PFSK-1 (cell line): Measurements from ENCODE around the gene GTSF1L.

Experiments
- FOXP2 ChIP-seq: optimal IDR thresholded peaks from 2 replicates; pipeline ENCODE3; 2011; ENCODE audit warnings: borderline replicate concordance, control low read depth, inconsistent platforms; ENCODE audit not compliant: insufficient read depth; ENCODE audit errors: extremely low read length, extremely low read depth
- POLR2AphosphoS5 ChIP-seq: IDR thresholded peaks from 2 replicates; pipeline ENCODE4 v1.6.1; 2012; ENCODE audit warnings: low read depth, mild to moderate bottlenecking, control low read depth, low read length, moderate library complexity
- SIN3A ChIP-seq: IDR thresholded peaks from 2 replicates; pipeline ENCODE4 v1.6.1; 2012; ENCODE audit warnings: mild to moderate bottlenecking, low read length, moderate library complexity, borderline replicate concordance; ENCODE audit not compliant: insufficient read depth
- TAF1 ChIP-seq: IDR thresholded peaks from 2 replicates; pipeline ENCODE4 v1.6.1; 2012; ENCODE audit warnings: low read length, control low read depth, borderline replicate concordance; ENCODE audit not compliant: insufficient read depth
- TF ChIP-seq, protein P1 (sequence below), 2 experiments: IDR thresholded peaks; 2 replicates each; pipeline versions ENCODE4 v1.6.1 to v1.8.0; 2011 to 2012; ENCODE audit warnings: low read depth in 2 of 2, low read length in 2 of 2, control low read depth in 1 of 2, inconsistent platforms in 1 of 2, mild to moderate bottlenecking in 1 of 2, moderate library complexity in 1 of 2; ENCODE audit not compliant: insufficient read depth in 1 of 2

Gene GTSF1L

GRCh38 chr20:43752561-43753301, 25.9 kb upstream of the GTSF1L start:
- TF ChIP-seq POLR2AphosphoS5, result no peak
- TF ChIP-seq, protein P1, sequence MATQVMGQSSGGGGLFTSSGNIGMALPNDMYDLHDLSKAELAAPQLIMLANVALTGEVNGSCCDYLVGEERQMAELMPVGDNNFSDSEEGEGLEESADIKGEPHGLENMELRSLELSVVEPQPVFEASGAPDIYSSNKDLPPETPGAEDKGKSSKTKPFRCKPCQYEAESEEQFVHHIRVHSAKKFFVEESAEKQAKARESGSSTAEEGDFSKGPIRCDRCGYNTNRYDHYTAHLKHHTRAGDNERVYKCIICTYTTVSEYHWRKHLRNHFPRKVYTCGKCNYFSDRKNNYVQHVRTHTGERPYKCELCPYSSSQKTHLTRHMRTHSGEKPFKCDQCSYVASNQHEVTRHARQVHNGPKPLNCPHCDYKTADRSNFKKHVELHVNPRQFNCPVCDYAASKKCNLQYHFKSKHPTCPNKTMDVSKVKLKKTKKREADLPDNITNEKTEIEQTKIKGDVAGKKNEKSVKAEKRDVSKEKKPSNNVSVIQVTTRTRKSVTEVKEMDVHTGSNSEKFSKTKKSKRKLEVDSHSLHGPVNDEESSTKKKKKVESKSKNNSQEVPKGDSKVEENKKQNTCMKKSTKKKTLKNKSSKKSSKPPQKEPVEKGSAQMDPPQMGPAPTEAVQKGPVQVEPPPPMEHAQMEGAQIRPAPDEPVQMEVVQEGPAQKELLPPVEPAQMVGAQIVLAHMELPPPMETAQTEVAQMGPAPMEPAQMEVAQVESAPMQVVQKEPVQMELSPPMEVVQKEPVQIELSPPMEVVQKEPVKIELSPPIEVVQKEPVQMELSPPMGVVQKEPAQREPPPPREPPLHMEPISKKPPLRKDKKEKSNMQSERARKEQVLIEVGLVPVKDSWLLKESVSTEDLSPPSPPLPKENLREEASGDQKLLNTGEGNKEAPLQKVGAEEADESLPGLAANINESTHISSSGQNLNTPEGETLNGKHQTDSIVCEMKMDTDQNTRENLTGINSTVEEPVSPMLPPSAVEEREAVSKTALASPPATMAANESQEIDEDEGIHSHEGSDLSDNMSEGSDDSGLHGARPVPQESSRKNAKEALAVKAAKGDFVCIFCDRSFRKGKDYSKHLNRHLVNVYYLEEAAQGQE (IDR thresholded peaks at IDR 0.05; ENCODE audit: insufficient read depth in 1 of 2, low read depth in 2 of 2, low read length in 2 of 2), result no peak
- no peak for TF ChIP-seq FOXP2
- no peak for TF ChIP-seq SIN3A
- TF ChIP-seq TAF1, result no peak

DNA sequence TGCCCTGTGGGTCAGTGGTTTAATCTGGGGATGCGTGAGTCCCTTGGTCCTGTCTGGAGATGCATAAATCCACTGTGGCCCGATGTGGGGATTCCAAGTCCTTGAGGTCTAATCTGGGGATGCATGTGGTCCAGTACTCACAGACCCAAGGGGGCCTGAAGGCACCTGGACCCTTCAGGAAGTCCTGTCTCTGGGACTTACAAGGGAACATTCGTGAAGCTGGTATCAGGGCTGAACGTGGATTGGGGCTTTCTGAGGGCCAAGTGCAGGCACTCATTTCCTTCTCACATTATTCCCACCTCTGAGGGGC, 25.2 kb upstream of the GTSF1L start:
- TF ChIP-seq SIN3A, result no peak
- TF ChIP-seq, protein P1 (IDR thresholded peaks at IDR 0.05; ENCODE audit: insufficient read depth in 1 of 2, low read depth in 2 of 2, low read length in 2 of 2), result no peak
- no peak for TF ChIP-seq TAF1
- TF ChIP-seq POLR2AphosphoS5, result no peak

DNA sequence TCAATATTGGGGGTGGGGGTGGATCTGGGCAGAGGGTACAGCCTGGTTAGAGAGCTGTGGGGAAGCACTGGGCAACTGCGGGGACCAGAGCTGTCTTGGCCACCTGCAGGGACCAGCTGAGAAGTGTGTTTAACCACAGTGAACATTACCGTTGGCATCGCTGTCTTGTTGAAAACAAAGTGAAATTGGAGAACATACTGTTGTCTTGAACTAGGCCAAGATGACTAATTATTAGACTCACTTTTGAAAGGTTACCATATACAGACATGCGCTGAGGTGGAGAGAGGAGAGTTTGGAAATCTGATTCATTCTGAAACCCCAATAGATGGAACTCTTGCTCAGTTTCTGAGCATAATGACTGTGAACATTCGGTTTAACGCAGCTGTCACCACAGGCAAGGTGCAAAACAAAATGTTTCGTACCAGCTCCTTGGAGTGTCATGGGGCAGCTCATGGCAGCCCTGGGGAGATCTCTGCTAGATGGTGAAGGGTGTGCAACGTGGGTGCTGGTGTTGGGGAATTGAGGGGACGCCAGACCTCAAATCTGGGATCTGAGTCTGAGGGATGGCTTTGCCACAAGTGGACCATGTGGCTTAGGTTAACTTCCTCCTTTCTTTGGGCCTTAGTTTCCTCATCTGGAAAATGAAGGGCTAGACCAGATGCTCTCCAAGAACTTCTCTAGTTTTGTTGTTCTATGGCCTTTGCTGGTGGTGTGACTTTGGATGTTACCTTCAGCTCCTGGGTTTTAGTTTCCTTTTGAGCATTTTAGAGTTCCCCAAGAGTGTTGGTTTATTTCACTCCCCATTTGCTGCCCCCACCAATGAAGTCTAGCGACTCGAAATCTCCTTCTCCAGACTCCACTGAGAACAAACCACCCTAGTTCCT, 24.6 kb upstream of the GTSF1L start:
- TF ChIP-seq FOXP2 (no peak), SIN3A (no peak), POLR2AphosphoS5 (no peak), TAF1 (no peak)
- TF ChIP-seq, protein P1 (IDR thresholded peaks at IDR 0.05; ENCODE audit: insufficient read depth in 1 of 2, low read depth in 2 of 2, low read length in 2 of 2), result no peak

DNA sequence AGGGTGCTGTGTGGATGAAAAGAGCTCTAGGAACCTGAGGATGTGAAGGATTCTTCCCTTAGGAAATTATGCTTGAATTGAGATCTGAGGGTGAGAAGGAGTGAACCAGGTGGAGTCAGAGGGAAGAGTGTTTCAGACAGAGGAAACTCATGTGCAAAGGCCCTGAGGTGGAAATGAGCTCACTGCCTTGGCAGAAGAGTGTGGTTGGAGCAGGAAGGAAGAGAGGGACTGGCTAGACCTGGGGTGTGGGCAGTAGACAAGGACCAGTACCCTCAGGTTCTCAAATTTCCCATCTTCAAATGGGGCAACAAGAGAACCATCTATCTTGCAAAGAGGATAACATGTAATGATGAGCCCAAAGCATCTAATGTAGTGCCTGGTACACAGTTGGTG, 24.0 kb upstream of the GTSF1L start:
- no peak for TF ChIP-seq FOXP2
- no peak for TF ChIP-seq SIN3A
- no peak for TF ChIP-seq POLR2AphosphoS5
- no peak for TF ChIP-seq TAF1
- TF ChIP-seq, protein P1 (IDR thresholded peaks at IDR 0.05; ENCODE audit: insufficient read depth in 1 of 2, low read depth in 2 of 2, low read length in 2 of 2), result no peak
